HepG2 (cell line): Measurements from ENCODE around the gene JADE2. TPM values are rescaled to one million over a fixed set of nuclear protein-coding genes. Genes with fewer than 3 reads are reported as not detected.
A peak's percentile ranks its signal among the peaks of the same experiment; 100 is the strongest.

ENCODE experiments used
- BCL6 ChIP-seq: IDR thresholded peaks from 2 replicates; pipeline ENCODE4 v1.6.1; 2016; ENCODE audit warnings: missing genetic modification reagents, missing compliant biosample characterization
- SIX1 ChIP-seq: sonication (generic); formaldehyde crosslinking; IDR thresholded peaks from 2 replicates; pipeline ENCODE4 v1.4.0; 2020; ENCODE audit warnings: missing genetic modification reagents, borderline replicate concordance
- TBL1XR1 ChIP-seq: fragments of 150-350 bp; IDR thresholded peaks from 2 replicates; pipeline ENCODE4 v1.6.1; 2014; ENCODE audit warnings: borderline replicate concordance, low read length; ENCODE audit not compliant: partially characterized antibody
- ZBTB3 ChIP-seq: sonication (generic); formaldehyde crosslinking; IDR thresholded peaks from 2 replicates; pipeline ENCODE4 v1.4.0; 2020; ENCODE audit warnings: low read depth, mild to moderate bottlenecking, moderate library complexity, missing genetic modification reagents, borderline replicate concordance
- ZFP90 ChIP-seq: sonication (generic); formaldehyde crosslinking; IDR thresholded peaks from 2 replicates; pipeline ENCODE4 v1.8.0; 2022; ENCODE audit warnings: missing genetic modification reagents, mild to moderate bottlenecking, inconsistent platforms, borderline replicate concordance
- ZNF10 ChIP-seq: sonication (generic); formaldehyde crosslinking; IDR thresholded peaks from 2 replicates; pipeline ENCODE4 v1.4.0; 2020; ENCODE audit warnings: mild to moderate bottlenecking, low read depth, missing genetic modification reagents, borderline replicate concordance
- ZNF136 ChIP-seq: sonication (generic); formaldehyde crosslinking; IDR thresholded peaks from 2 replicates; pipeline ENCODE4 v1.8.1; 2022; ENCODE audit warnings: low read depth, mild to moderate bottlenecking, moderate library complexity, missing genetic modification reagents
- ZNF777 ChIP-seq: sonication (generic); formaldehyde crosslinking; IDR thresholded peaks from 2 replicates; pipeline ENCODE4 v1.4.0; 2020; ENCODE audit warnings: missing genetic modification reagents
- ZZZ3 ChIP-seq: sonication (generic); formaldehyde crosslinking; IDR thresholded peaks from 2 replicates; pipeline ENCODE4 v1.4.0; 2020; ENCODE audit warnings: missing genetic modification reagents, mild to moderate bottlenecking, borderline replicate concordance
- polyA plus RNA-seq, 8 experiments: library from polyadenylated mRNA; depleted of rRNA in 3 of 8; stranded (reverse) in 7 of 8; unstranded in 1 of 8; fragments of >200 nt; fragmentation: Illumina TruSeq in 4 of 8; extraction: Trizol in 4 of 8; gene quantifications; 2 replicates each; pipeline versions ENCODE4 v1.2.1 to v1.2.3, GENCODE V29; 2011 to 2016; ENCODE audit warnings: low read depth in 4 of 8, missing spikeins in 1 of 8, mixed read lengths in 1 of 8; ENCODE audit not compliant: insufficient read depth in 1 of 8
- total RNA-seq, 5 experiments: library from RNA; depleted of rRNA; stranded (reverse); fragments of >200 nt; fragmentation: Illumina TruSeq; extraction: Trizol; gene quantifications; 2 replicates each; pipeline ENCODE4 v1.2.3, GENCODE V29; 2016; ENCODE audit warnings: low read depth in 1 of 5
- TF ChIP-seq, protein P1 (sequence below): sonication (generic); formaldehyde crosslinking; IDR thresholded peaks from 2 replicates; pipeline ENCODE4 v1.8.0; 2022; ENCODE audit warnings: mild to moderate bottlenecking, missing genetic modification reagents, moderate library complexity
- TF ChIP-seq, protein P2 (sequence below), 2 experiments: sonication (generic) in 1 of 2; formaldehyde crosslinking in 1 of 2; IDR thresholded peaks; 2 replicates each; pipeline versions ENCODE4 v1.4.0 to v1.6.1; 2016 to 2020; ENCODE audit warnings: borderline replicate concordance in 1 of 2, low read depth in 1 of 2, mild to moderate bottlenecking in 1 of 2, missing genetic modification reagents in 1 of 2
- TF ChIP-seq, protein P3 (sequence below): sonication (generic); formaldehyde crosslinking; IDR thresholded peaks from 2 replicates; pipeline ENCODE4 v1.4.0; 2020; ENCODE audit warnings: missing genetic modification reagents, borderline replicate concordance
- TF ChIP-seq, protein P4 (sequence below): IDR thresholded peaks from 2 replicates; pipeline ENCODE4 v1.4.0; 2020; ENCODE audit warnings: mild to moderate bottlenecking, missing genetic modification reagents

JADE2 gene
- total and polyA plus RNA-seq, 2 of the 13 experiments (the other 11 are each of a cell fraction or from before 2014, with no cell fraction given): 7.5 to 15.1 TPM

DNA sequence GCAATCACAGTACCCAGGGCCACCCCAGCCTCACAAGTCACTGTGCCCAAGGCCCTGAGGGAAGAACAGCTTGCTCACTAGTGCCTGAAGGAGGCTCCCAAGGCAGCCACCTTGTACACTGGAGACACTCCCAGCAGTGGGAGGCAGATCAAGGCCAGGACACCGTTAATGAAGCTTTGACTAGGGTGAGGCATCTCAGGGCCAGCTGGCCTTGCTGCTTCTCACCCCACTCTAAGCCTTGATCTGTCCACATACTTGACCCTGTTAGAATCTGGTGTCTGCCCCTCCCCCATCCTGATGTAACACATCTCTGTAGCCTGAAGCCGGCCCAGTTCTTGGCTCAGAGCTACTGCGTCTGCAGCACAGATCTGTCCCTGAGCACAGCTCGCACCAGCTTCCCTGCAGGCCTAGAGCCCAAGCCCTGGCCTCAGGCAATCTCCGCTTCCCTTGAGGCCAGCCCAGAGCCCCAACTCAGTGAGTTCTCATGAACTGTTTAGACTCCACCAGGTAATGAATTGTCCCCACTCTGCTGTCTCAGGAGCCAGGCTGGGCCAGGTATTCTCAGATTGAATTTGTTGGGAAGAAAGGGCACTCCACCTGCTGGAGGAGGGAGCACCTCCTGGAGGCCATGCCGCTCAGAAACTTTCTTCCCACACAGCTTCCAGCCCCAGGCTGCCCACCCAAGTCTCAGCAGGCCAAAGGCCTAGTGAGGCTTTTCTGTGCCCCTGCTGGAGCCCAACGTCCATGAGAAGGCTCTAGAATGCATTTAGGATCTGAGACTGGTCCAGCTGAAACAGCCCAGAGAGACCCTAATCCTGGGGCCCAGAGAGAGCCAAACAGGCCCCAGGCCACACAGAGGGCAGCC, 13.4 kb upstream of the JADE2 start (continued):
- TF ChIP-seq, protein P1, sequence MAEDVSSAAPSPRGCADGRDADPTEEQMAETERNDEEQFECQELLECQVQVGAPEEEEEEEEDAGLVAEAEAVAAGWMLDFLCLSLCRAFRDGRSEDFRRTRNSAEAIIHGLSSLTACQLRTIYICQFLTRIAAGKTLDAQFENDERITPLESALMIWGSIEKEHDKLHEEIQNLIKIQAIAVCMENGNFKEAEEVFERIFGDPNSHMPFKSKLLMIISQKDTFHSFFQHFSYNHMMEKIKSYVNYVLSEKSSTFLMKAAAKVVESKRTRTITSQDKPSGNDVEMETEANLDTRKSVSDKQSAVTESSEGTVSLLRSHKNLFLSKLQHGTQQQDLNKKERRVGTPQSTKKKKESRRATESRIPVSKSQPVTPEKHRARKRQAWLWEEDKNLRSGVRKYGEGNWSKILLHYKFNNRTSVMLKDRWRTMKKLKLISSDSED (CRISPR knock-in tag): no peak
- TF ChIP-seq, protein P2, sequence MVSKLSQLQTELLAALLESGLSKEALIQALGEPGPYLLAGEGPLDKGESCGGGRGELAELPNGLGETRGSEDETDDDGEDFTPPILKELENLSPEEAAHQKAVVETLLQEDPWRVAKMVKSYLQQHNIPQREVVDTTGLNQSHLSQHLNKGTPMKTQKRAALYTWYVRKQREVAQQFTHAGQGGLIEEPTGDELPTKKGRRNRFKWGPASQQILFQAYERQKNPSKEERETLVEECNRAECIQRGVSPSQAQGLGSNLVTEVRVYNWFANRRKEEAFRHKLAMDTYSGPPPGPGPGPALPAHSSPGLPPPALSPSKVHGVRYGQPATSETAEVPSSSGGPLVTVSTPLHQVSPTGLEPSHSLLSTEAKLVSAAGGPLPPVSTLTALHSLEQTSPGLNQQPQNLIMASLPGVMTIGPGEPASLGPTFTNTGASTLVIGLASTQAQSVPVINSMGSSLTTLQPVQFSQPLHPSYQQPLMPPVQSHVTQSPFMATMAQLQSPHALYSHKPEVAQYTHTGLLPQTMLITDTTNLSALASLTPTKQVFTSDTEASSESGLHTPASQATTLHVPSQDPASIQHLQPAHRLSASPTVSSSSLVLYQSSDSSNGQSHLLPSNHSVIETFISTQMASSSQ (IDR thresholded peaks at IDR 0.05; ENCODE audit: low read depth): no peak
- TF ChIP-seq, protein P2 (CRISPR knock-in tag; IDR thresholded peaks at IDR 0.05; ENCODE audit: borderline replicate concordance): no peak
- TF ChIP-seq ZZZ3 (CRISPR knock-in tag): no peak
- TF ChIP-seq, protein P3, sequence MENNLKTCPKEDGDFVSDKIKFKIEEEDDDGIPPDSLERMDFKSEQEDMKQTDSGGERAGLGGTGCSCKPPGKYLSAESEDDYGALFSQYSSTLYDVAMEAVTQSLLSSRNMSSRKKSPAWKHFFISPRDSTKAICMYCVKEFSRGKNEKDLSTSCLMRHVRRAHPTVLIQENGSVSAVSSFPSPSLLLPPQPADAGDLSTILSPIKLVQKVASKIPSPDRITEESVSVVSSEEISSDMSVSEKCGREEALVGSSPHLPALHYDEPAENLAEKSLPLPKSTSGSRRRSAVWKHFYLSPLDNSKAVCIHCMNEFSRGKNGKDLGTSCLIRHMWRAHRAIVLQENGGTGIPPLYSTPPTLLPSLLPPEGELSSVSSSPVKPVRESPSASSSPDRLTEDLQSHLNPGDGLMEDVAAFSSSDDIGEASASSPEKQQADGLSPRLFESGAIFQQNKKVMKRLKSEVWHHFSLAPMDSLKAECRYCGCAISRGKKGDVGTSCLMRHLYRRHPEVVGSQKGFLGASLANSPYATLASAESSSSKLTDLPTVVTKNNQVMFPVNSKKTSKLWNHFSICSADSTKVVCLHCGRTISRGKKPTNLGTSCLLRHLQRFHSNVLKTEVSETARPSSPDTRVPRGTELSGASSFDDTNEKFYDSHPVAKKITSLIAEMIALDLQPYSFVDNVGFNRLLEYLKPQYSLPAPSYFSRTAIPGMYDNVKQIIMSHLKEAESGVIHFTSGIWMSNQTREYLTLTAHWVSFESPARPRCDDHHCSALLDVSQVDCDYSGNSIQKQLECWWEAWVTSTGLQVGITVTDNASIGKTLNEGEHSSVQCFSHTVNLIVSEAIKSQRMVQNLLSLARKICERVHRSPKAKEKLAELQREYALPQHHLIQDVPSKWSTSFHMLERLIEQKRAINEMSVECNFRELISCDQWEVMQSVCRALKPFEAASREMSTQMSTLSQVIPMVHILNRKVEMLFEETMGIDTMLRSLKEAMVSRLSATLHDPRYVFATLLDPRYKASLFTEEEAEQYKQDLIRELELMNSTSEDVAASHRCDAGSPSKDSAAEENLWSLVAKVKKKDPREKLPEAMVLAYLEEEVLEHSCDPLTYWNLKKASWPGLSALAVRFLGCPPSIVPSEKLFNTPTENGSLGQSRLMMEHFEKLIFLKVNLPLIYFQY (CRISPR knock-in tag): peak; percentile 76; the same call in 1 of the 2 replicates
- TF ChIP-seq ZBTB3 (CRISPR knock-in tag): no peak
- peak; percentile 71 for TF ChIP-seq BCL6 (CRISPR knock-in tag)
- TF ChIP-seq, protein P4, sequence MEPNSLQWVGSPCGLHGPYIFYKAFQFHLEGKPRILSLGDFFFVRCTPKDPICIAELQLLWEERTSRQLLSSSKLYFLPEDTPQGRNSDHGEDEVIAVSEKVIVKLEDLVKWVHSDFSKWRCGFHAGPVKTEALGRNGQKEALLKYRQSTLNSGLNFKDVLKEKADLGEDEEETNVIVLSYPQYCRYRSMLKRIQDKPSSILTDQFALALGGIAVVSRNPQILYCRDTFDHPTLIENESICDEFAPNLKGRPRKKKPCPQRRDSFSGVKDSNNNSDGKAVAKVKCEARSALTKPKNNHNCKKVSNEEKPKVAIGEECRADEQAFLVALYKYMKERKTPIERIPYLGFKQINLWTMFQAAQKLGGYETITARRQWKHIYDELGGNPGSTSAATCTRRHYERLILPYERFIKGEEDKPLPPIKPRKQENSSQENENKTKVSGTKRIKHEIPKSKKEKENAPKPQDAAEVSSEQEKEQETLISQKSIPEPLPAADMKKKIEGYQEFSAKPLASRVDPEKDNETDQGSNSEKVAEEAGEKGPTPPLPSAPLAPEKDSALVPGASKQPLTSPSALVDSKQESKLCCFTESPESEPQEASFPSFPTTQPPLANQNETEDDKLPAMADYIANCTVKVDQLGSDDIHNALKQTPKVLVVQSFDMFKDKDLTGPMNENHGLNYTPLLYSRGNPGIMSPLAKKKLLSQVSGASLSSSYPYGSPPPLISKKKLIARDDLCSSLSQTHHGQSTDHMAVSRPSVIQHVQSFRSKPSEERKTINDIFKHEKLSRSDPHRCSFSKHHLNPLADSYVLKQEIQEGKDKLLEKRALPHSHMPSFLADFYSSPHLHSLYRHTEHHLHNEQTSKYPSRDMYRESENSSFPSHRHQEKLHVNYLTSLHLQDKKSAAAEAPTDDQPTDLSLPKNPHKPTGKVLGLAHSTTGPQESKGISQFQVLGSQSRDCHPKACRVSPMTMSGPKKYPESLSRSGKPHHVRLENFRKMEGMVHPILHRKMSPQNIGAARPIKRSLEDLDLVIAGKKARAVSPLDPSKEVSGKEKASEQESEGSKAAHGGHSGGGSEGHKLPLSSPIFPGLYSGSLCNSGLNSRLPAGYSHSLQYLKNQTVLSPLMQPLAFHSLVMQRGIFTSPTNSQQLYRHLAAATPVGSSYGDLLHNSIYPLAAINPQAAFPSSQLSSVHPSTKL: peak; percentile 69; the same call in 1 of the 2 replicates
- no peak for TF ChIP-seq ZNF777
- TF ChIP-seq ZNF10 (CRISPR knock-in tag): no peak
- peak; percentile 52 for TF ChIP-seq TBL1XR1
- no peak for TF ChIP-seq ZFP90 (CRISPR knock-in tag)
- TF ChIP-seq SIX1 (CRISPR knock-in tag): no peak
- TF ChIP-seq ZNF136: no peak
